Osteocyte (in vitro differentiated cells): Measurements from ENCODE around the gene SLC17A8. TPM values are rescaled to one million over a fixed set of nuclear protein-coding genes. Genes with fewer than 3 reads are reported as not detected.

Source experiments
- DNase-seq: peaks from one replicate; pipeline ENCODE4 v3.0.0; 2021; ENCODE audit warnings: mixed read lengths; ENCODE audit not compliant: unreplicated experiment; ENCODE audit errors: extremely low spot score
- H3K27ac Mint-ChIP-seq: one replicate; pipeline ENCODE4 v1.8.0; 2021; ENCODE audit warnings: mild to moderate bottlenecking, mixed read lengths; ENCODE audit not compliant: unreplicated experiment
- H3K27me3 Mint-ChIP-seq: one replicate; pipeline ENCODE4 v1.8.0; 2021; ENCODE audit warnings: mixed read lengths; ENCODE audit not compliant: unreplicated experiment
- H3K36me3 Mint-ChIP-seq: one replicate; pipeline ENCODE4 v1.8.0; 2021; ENCODE audit warnings: mixed read lengths; ENCODE audit not compliant: unreplicated experiment
- H3K4me1 Mint-ChIP-seq: one replicate; pipeline ENCODE4 v1.8.0; 2021; ENCODE audit warnings: mixed read lengths; ENCODE audit not compliant: unreplicated experiment
- H3K4me3 Mint-ChIP-seq: one replicate; pipeline ENCODE4 v1.8.0; 2021; ENCODE audit warnings: mild to moderate bottlenecking, moderate library complexity, mixed read lengths; ENCODE audit not compliant: unreplicated experiment
- H3K9me3 Mint-ChIP-seq: one replicate; pipeline ENCODE4 v1.8.0; 2021; ENCODE audit warnings: mixed read lengths; ENCODE audit not compliant: unreplicated experiment
- total RNA-seq: library from RNA; stranded (reverse); gene quantifications from 2 replicates; pipeline ENCODE4 v1.2.1, GENCODE V29; 2021
- TF ChIP-seq, protein P1 (sequence below): fragments of 200-600 bp; sonication (generic); IDR thresholded peaks from 2 replicates; pipeline ENCODE4 v1.5.0; 2021; ENCODE audit warnings: antibody characterized with exemption, mild to moderate bottlenecking, moderate library complexity

Gene SLC17A8
- total RNA-seq, 1 donor from 2014 or later: not detected

GRCh38 chr12:100348657-100349454 lies 8.0 kb upstream of the SLC17A8 start:
- Mint-ChIP-seq H3K36me3 (no peaks in the 10 kb centered on the region), H3K27me3 (peaks cover 11% of the 10 kb centered on the region), H3K4me1 (no peaks in the 10 kb centered on the region), H3K27ac (no peak overlapping the region), H3K4me3 (no peak overlapping the region), H3K9me3 (no peaks in the 10 kb centered on the region)
- TF ChIP-seq, protein P1, sequence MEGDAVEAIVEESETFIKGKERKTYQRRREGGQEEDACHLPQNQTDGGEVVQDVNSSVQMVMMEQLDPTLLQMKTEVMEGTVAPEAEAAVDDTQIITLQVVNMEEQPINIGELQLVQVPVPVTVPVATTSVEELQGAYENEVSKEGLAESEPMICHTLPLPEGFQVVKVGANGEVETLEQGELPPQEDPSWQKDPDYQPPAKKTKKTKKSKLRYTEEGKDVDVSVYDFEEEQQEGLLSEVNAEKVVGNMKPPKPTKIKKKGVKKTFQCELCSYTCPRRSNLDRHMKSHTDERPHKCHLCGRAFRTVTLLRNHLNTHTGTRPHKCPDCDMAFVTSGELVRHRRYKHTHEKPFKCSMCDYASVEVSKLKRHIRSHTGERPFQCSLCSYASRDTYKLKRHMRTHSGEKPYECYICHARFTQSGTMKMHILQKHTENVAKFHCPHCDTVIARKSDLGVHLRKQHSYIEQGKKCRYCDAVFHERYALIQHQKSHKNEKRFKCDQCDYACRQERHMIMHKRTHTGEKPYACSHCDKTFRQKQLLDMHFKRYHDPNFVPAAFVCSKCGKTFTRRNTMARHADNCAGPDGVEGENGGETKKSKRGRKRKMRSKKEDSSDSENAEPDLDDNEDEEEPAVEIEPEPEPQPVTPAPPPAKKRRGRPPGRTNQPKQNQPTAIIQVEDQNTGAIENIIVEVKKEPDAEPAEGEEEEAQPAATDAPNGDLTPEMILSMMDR: peak; percentile 56
- DNase-seq: no peak

DNA sequence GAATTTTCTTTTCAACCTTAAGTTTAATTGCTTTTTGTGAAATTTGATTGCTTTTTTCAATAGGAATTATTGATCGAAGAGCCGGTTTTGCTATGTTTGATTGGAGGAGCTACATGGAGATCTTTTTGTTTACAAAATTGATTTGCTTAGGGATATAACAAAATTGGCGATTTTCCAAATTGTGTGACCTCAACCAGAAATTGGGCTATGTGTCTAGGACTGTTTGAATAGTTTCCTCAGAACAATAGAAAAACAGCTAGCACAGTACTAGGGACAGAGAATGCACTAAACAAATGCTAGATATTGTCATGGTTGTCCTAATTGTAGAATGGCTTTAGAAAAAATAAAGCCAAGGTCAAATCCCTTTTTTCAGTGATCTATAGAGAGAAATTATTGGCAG lies 2.4 kb downstream of the SLC17A8 start:
- Mint-ChIP-seq H3K4me3 (no peak overlapping the region), H3K4me1 (no peaks in the 10 kb centered on the region), H3K27ac (no peak overlapping the region), H3K36me3 (no peaks in the 10 kb centered on the region), H3K27me3 (peaks cover 30% of the 10 kb centered on the region), H3K9me3 (no peaks in the 10 kb centered on the region)
- TF ChIP-seq, protein P1: no peak
- no peak for DNase-seq

DNA sequence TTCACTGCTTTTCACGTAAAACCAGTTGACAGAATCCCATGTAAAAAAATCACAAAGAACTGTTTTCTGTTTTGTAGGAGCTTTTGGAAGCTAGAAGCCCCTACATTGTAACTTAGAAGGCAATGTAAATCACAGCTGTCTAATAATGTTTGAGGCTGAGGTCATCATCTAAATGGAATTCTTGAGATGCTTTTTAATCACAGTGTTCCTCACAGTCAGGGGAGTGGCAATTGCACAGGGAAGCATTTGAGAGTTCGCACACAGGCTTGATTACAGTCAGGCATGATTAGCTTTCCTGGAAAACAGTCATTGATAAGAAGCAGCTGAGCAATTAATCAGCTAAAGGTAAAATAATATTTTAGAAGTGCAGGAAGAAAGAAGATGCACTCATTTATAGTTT lies 2.9 kb downstream of the SLC17A8 start:
- Mint-ChIP-seq H3K27me3 (peaks cover 28% of the 10 kb centered on the region), H3K4me1 (no peaks in the 10 kb centered on the region), H3K36me3 (no peaks in the 10 kb centered on the region), H3K4me3 (no peak overlapping the region), H3K9me3 (no peaks in the 10 kb centered on the region), H3K27ac (no peak overlapping the region)
- DNase-seq: no peak
- TF ChIP-seq, protein P1: no peak

- no peaks in the 10 kb centered on the region for H3K4me1 Mint-ChIP-seq
- no peaks in the 10 kb centered on the region for H3K36me3 Mint-ChIP-seq
- H3K9me3 Mint-ChIP-seq: no peaks in the 10 kb centered on the region
- H3K27ac Mint-ChIP-seq: no peak overlapping the region
- TF ChIP-seq, protein P1: no peak
- no peak overlapping the region for H3K4me3 Mint-ChIP-seq
- DNase-seq: no peak
- H3K27me3 Mint-ChIP-seq: peaks cover 25% of the 10 kb centered on the region
Observed at GRCh38 chr12:100360450-100360849, 3.6 kb downstream of the SLC17A8 start.

GRCh38 chr12:100364324-100364723 lies 7.5 kb downstream of the SLC17A8 start:
- TF ChIP-seq, protein P1: no peak
- Mint-ChIP-seq H3K27me3 (peaks cover 3% of the 10 kb centered on the region), H3K4me3 (no peak overlapping the region), H3K4me1 (no peaks in the 10 kb centered on the region), H3K27ac (no peak overlapping the region), H3K9me3 (no peaks in the 10 kb centered on the region), H3K36me3 (no peaks in the 10 kb centered on the region)
- DNase-seq: peak; percentile 56
